ENCODE data around the gene OR9Q1. TPM values are rescaled to one million over a fixed set of nuclear protein-coding genes. Genes with fewer than 3 reads are reported as not detected.

OR9Q1 gene
- total and polyA plus RNA-seq, 4 donors, result not detected

DNA sequence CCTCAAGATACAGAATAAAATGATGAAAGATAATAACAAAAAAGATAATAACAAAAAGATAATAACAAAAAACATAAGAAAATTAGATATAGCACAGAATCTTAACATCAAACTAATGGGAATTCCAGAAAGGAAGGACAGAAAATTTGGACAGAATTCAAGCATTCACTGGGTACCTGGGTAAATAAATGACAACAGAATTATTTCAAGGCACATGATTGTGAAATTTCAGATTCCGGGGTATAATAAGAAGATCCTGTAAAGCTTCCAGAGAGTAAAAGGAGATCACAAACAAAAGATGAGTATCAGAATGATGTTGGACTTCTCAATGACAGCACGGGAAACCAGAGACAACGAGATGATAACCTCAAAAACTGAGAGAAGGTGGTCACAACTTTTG lies 42.1 kb upstream of the OR9Q1 start (continued):
- TF ChIP-seq, protein P1, sequence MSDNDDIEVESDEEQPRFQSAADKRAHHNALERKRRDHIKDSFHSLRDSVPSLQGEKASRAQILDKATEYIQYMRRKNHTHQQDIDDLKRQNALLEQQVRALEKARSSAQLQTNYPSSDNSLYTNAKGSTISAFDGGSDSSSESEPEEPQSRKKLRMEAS (IDR thresholded peaks at IDR 0.05), result no peak
- no peak for TF ChIP-seq GABPA (IDR thresholded peaks at IDR 0.05 in 1 of 2, conservative IDR thresholded peaks at IDR 0.05 in 1 of 2)
- TF ChIP-seq RAD21 (IDR thresholded peaks at IDR 0.05), result no peak

DNA sequence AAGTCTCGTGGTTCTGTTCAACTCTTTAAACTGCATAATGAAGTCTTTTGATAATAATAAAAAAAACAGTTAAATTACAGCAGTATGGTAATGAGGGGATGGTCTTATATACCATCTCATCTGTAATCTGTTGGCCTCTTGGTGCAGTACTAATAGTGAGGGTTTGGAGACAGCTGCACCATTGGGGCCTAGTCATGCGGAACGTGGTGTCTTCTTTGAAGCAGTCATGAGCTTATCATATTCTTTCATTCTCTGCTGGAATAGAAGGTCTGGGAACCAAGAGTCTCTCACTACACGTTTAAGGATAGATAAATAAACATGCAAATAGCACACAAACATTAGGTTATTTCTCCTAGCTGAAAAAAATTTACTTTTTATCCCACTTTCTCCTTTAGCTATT lies 40.9 kb upstream of the OR9Q1 start:
- WGBS, result 68% methylated on average over 4 of the region's 4 CpGs
- Histone ChIP-seq H3K4me1 (ENCODE audit: control insufficient read depth in 4 of 4, insufficient read depth in 4 of 4, low read length in 3 of 4) (no peaks in the 10 kb centered on the region), H3K9me3 (ENCODE audit: control insufficient read depth in 4 of 4, low read length in 3 of 4) (no peaks in the 10 kb centered on the region), H3K4me3 (ENCODE audit: low read depth in 1 of 3, low read length in 3 of 3) (no peak overlapping the region), H3K27me3 (ENCODE audit: control insufficient read depth in 4 of 4, insufficient read depth in 4 of 4, low read length in 3 of 4) (peaks cover 0 to 5% (median 1%) of the 10 kb centered on the region in 4 donors), H3K36me3 (ENCODE audit: control insufficient read depth in 4 of 4, insufficient read depth in 3 of 4, low read depth in 1 of 4, low read length in 3 of 4) (no peaks in the 10 kb centered on the region), H3K27ac (ENCODE audit: low read depth in 1 of 2, low read length in 2 of 2) (no peak overlapping the region), H3K9ac (ENCODE audit: low read depth in 1 of 2, low read length in 2 of 2) (no peak overlapping the region)
- TF ChIP-seq, protein P2, sequence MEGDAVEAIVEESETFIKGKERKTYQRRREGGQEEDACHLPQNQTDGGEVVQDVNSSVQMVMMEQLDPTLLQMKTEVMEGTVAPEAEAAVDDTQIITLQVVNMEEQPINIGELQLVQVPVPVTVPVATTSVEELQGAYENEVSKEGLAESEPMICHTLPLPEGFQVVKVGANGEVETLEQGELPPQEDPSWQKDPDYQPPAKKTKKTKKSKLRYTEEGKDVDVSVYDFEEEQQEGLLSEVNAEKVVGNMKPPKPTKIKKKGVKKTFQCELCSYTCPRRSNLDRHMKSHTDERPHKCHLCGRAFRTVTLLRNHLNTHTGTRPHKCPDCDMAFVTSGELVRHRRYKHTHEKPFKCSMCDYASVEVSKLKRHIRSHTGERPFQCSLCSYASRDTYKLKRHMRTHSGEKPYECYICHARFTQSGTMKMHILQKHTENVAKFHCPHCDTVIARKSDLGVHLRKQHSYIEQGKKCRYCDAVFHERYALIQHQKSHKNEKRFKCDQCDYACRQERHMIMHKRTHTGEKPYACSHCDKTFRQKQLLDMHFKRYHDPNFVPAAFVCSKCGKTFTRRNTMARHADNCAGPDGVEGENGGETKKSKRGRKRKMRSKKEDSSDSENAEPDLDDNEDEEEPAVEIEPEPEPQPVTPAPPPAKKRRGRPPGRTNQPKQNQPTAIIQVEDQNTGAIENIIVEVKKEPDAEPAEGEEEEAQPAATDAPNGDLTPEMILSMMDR (IDR thresholded peaks at IDR 0.05; ENCODE audit: low read depth, low read length, missing input control), result no peak
- TF ChIP-seq HNF4A (conservative IDR thresholded peaks at IDR 0.05) (no peak), EGR1 (IDR thresholded peaks at IDR 0.05; ENCODE audit: low read depth in 2 of 2) (no peak), RXRA (IDR thresholded peaks at IDR 0.05) (no peak), NR2F2 (IDR thresholded peaks at IDR 0.05) (no peak), HNF4G (IDR thresholded peaks at IDR 0.05) (no peak), GABPA (IDR thresholded peaks at IDR 0.05 in 1 of 2, conservative IDR thresholded peaks at IDR 0.05 in 1 of 2) (no peak), TAF1 (conservative IDR thresholded peaks at IDR 0.05) (no peak)
- TF ChIP-seq, protein P3, sequence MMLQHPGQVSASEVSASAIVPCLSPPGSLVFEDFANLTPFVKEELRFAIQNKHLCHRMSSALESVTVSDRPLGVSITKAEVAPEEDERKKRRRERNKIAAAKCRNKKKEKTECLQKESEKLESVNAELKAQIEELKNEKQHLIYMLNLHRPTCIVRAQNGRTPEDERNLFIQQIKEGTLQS (IDR thresholded peaks at IDR 0.05), result no peak
- TF ChIP-seq, protein P4, sequence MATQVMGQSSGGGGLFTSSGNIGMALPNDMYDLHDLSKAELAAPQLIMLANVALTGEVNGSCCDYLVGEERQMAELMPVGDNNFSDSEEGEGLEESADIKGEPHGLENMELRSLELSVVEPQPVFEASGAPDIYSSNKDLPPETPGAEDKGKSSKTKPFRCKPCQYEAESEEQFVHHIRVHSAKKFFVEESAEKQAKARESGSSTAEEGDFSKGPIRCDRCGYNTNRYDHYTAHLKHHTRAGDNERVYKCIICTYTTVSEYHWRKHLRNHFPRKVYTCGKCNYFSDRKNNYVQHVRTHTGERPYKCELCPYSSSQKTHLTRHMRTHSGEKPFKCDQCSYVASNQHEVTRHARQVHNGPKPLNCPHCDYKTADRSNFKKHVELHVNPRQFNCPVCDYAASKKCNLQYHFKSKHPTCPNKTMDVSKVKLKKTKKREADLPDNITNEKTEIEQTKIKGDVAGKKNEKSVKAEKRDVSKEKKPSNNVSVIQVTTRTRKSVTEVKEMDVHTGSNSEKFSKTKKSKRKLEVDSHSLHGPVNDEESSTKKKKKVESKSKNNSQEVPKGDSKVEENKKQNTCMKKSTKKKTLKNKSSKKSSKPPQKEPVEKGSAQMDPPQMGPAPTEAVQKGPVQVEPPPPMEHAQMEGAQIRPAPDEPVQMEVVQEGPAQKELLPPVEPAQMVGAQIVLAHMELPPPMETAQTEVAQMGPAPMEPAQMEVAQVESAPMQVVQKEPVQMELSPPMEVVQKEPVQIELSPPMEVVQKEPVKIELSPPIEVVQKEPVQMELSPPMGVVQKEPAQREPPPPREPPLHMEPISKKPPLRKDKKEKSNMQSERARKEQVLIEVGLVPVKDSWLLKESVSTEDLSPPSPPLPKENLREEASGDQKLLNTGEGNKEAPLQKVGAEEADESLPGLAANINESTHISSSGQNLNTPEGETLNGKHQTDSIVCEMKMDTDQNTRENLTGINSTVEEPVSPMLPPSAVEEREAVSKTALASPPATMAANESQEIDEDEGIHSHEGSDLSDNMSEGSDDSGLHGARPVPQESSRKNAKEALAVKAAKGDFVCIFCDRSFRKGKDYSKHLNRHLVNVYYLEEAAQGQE (IDR thresholded peaks at IDR 0.05), result no peak
- DNase-seq (ENCODE audit: low spot score), result no peak

DNA sequence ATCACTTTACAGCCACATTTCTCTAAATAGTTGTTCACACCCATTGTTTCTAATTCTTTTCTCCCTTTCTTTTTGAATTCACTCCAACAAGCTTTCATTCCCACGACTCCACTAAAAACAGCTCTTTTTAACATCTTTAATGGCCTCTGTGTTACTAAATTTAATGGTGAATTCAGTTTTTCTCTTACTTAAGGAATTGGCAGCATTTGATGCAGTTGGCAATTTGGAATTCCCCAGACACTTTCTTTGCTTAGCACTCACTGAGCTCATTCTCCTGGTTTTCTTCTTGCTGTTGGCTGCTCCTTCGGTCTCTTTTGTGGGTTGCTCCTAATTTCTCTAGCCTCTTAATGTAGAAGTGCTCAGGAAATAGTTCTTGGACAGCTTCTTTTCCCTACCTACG lies 40.5 kb upstream of the OR9Q1 start:
- peaks cover 0 to 5% (median 1%) of the 10 kb centered on the region in 4 donors for H3K27me3 ChIP-seq (ENCODE audit: control insufficient read depth in 4 of 4, insufficient read depth in 4 of 4, low read length in 3 of 4)
- no peak overlapping the region for H3K9ac ChIP-seq (ENCODE audit: low read depth in 1 of 2, low read length in 2 of 2)
- no peak overlapping the region for H3K4me3 ChIP-seq (ENCODE audit: low read depth in 1 of 3, low read length in 3 of 3)
- H3K36me3 ChIP-seq (ENCODE audit: control insufficient read depth in 4 of 4, insufficient read depth in 3 of 4, low read depth in 1 of 4, low read length in 3 of 4), result no peaks in the 10 kb centered on the region
- WGBS, result 66% methylated on average over 3 of the region's 3 CpGs
- H3K27ac ChIP-seq (ENCODE audit: low read depth in 1 of 2, low read length in 2 of 2), result no peak overlapping the region
- DNase-seq (ENCODE audit: low spot score), result no peak
- H3K4me1 ChIP-seq (ENCODE audit: control insufficient read depth in 4 of 4, insufficient read depth in 4 of 4, low read length in 3 of 4), result no peaks in the 10 kb centered on the region
- no peaks in the 10 kb centered on the region for H3K9me3 ChIP-seq (ENCODE audit: control insufficient read depth in 4 of 4, low read length in 3 of 4)
- TF ChIP-seq, protein P1 (IDR thresholded peaks at IDR 0.05), result no peak
- TF ChIP-seq HNF4G (IDR thresholded peaks at IDR 0.05) (no peak), YY1 (IDR thresholded peaks at IDR 0.05) (no peak), JUND (IDR thresholded peaks at IDR 0.05) (no peak), TAF1 (conservative IDR thresholded peaks at IDR 0.05) (no peak), NR2F2 (IDR thresholded peaks at IDR 0.05) (no peak), SP1 (IDR thresholded peaks at IDR 0.05) (no peak), HNF4A (conservative IDR thresholded peaks at IDR 0.05) (no peak)
- TF ChIP-seq, protein P5, sequence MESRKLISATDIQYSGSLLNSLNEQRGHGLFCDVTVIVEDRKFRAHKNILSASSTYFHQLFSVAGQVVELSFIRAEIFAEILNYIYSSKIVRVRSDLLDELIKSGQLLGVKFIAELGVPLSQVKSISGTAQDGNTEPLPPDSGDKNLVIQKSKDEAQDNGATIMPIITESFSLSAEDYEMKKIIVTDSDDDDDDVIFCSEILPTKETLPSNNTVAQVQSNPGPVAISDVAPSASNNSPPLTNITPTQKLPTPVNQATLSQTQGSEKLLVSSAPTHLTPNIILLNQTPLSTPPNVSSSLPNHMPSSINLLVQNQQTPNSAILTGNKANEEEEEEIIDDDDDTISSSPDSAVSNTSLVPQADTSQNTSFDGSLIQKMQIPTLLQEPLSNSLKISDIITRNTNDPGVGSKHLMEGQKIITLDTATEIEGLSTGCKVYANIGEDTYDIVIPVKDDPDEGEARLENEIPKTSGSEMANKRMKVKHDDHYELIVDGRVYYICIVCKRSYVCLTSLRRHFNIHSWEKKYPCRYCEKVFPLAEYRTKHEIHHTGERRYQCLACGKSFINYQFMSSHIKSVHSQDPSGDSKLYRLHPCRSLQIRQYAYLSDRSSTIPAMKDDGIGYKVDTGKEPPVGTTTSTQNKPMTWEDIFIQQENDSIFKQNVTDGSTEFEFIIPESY (IDR thresholded peaks at IDR 0.05), result no peak
- TF ChIP-seq, protein P2 (IDR thresholded peaks at IDR 0.05; ENCODE audit: low read depth, low read length, missing input control), result no peak
